Measurements from ENCODE around the gene EXOC7. TPM values are rescaled to one million over a fixed set of nuclear protein-coding genes. Genes with fewer than 3 reads are reported as not detected.

EXOC7 gene
- total RNA-seq, 3 donors from 2014 or later = 91.4 to 103 (median 93.9) TPM

GRCh38 chr17:76054112-76054476 is 49.5 kb downstream of the EXOC7 start:
- Histone ChIP-seq H3K4me3 (no peak overlapping the region), H3K27me3 (no peaks in the 10 kb centered on the region), H3K27ac (peak overlapping the region; percentile 5 to 19), H3K9me3 (no peaks in the 10 kb centered on the region), H3K4me1 (no peaks in the 10 kb centered on the region), H3K36me3 (peaks cover 11% of the 10 kb centered on the region)
- DNase-seq (ENCODE audit: low spot score in 2 of 2) = no peak
- TF ChIP-seq POLR2AphosphoS5 (IDR thresholded peaks at IDR 0.05) = no peak
- no peak for TF ChIP-seq POLR2A (IDR thresholded peaks at IDR 0.05)
- no peak for TF ChIP-seq CTCF (IDR thresholded peaks at IDR 0.05)
- intact Hi-C loops (cut with DNase I; ENCODE audit: low total_unique reads) = no loop called here

GRCh38 chr17:76053246-76054111 is 50.1 kb downstream of the EXOC7 start:
- peaks cover 11% of the 10 kb centered on the region for H3K36me3 ChIP-seq
- intact Hi-C loops (cut with DNase I; ENCODE audit: low total_unique reads) = no loop called here
- DNase-seq (ENCODE audit: low spot score in 2 of 2) = no peak
- no peak overlapping the region for H3K4me3 ChIP-seq
- peak overlapping the region; percentile 5 to 19 for H3K27ac ChIP-seq
- H3K27me3 ChIP-seq = no peaks in the 10 kb centered on the region
- H3K9me3 ChIP-seq = no peaks in the 10 kb centered on the region
- H3K4me1 ChIP-seq = no peaks in the 10 kb centered on the region
- TF ChIP-seq POLR2A (IDR thresholded peaks at IDR 0.05) (no peak), CTCF (IDR thresholded peaks at IDR 0.05) (no peak), POLR2AphosphoS5 (IDR thresholded peaks at IDR 0.05) (no peak)

GRCh38 chr17:76051561-76051960 is 52.0 kb downstream of the EXOC7 start:
- H3K27me3 ChIP-seq = no peaks in the 10 kb centered on the region
- H3K9me3 ChIP-seq = no peaks in the 10 kb centered on the region
- TF ChIP-seq CTCF (IDR thresholded peaks at IDR 0.05) (no peak), POLR2A (IDR thresholded peaks at IDR 0.05) (no peak), POLR2AphosphoS5 (IDR thresholded peaks at IDR 0.05) (no peak)
- peak overlapping the region in 1 of 2 donors; percentile 70 for H3K27ac ChIP-seq
- H3K4me3 ChIP-seq = no peak overlapping the region
- DNase-seq (ENCODE audit: low spot score in 2 of 2) = no peak
- H3K4me1 ChIP-seq = no peaks in the 10 kb centered on the region
- intact Hi-C loops (cut with DNase I; ENCODE audit: low total_unique reads) = no loop called here
- peaks cover 11% of the 10 kb centered on the region for H3K36me3 ChIP-seq

GRCh38 chr17:76050538-76051467 is 52.8 kb downstream of the EXOC7 start:
- intact Hi-C loops (cut with DNase I; ENCODE audit: low total_unique reads) = no loop called here
- H3K9me3 ChIP-seq = no peaks in the 10 kb centered on the region
- H3K4me3 ChIP-seq = no peak overlapping the region
- no peaks in the 10 kb centered on the region for H3K27me3 ChIP-seq
- DNase-seq (ENCODE audit: low spot score in 2 of 2) = no peak
- H3K27ac ChIP-seq = peak overlapping the region in 1 of 2 donors; percentile 70
- H3K4me1 ChIP-seq = no peaks in the 10 kb centered on the region
- no peak for TF ChIP-seq POLR2A (IDR thresholded peaks at IDR 0.05)
- no peak for TF ChIP-seq POLR2AphosphoS5 (IDR thresholded peaks at IDR 0.05)
- no peak for TF ChIP-seq CTCF (IDR thresholded peaks at IDR 0.05)
- H3K36me3 ChIP-seq = peaks cover 7% of the 10 kb centered on the region

Measured in breast epithelium (tissue), 4 donors.